ENCODE measurements around the gene CNPY1. TPM values are rescaled to one million over a fixed set of nuclear protein-coding genes. Genes with fewer than 3 reads are reported as not detected.

The CNPY1 gene
- total RNA-seq, 1 experiment from 2014 or later: not detected

GRCh38 chr7:155530601-155531000, 15.8 kb downstream of the CNPY1 start:
- POLR2A ChIA-PET: no interaction called here
- no peaks in the 10 kb centered on the region for H3K9me3 ChIP-seq (ENCODE audit: control insufficient read depth, insufficient read depth, low read depth, low read length)
- CTCF ChIA-PET: interaction anchor here (0.6 kb wide), 1 partner anchor 59 kb away, joined by 6 read pairs; no protein-coding TSS in a partner anchor
- H3K36me3 ChIP-seq (ENCODE audit: control insufficient read depth, insufficient read depth, low read length): no peaks in the 10 kb centered on the region
- TF ChIP-seq REST (IDR thresholded peaks at IDR 0.05; ENCODE audit: insufficient read depth in 1 of 2, low read depth in 2 of 2, low read length in 1 of 2): no peak
- intact Hi-C loops (cut with micrococcal nuclease; ENCODE audit: unreplicated experiment): no loop called here
- no peaks in the 10 kb centered on the region for H3K4me1 ChIP-seq (ENCODE audit: control insufficient read depth, insufficient read depth, low read length)
- H3K4me3 ChIP-seq (ENCODE audit: low read depth in 2 of 2, low read length in 2 of 2): no peak overlapping the region
- H3K27me3 ChIP-seq (ENCODE audit: control insufficient read depth, insufficient read depth, low read length): peaks cover 16% of the 10 kb centered on the region
- no peak for DNase-seq (ENCODE audit: low read depth, low spot score)
- no peak overlapping the region for H3K27ac ChIP-seq (ENCODE audit: low read length)
- no peak for ATAC-seq
- BruUV-seq (replicated peaks): no TSS peak
- in situ Hi-C loops (cut with HindIII; ENCODE audit: low pct_unique_long_range_greater_than_20kb, low sequenced_read_pairs): no loop called here

- no peak for TF ChIP-seq SIN3A (IDR thresholded peaks at IDR 0.05; ENCODE audit: borderline replicate concordance, insufficient read depth, low read depth, low read length)
- no peak for TF ChIP-seq TCF7L2 (IDR thresholded peaks at IDR 0.05; ENCODE audit: low read depth, low read length)
- TF ChIP-seq, protein P1, sequence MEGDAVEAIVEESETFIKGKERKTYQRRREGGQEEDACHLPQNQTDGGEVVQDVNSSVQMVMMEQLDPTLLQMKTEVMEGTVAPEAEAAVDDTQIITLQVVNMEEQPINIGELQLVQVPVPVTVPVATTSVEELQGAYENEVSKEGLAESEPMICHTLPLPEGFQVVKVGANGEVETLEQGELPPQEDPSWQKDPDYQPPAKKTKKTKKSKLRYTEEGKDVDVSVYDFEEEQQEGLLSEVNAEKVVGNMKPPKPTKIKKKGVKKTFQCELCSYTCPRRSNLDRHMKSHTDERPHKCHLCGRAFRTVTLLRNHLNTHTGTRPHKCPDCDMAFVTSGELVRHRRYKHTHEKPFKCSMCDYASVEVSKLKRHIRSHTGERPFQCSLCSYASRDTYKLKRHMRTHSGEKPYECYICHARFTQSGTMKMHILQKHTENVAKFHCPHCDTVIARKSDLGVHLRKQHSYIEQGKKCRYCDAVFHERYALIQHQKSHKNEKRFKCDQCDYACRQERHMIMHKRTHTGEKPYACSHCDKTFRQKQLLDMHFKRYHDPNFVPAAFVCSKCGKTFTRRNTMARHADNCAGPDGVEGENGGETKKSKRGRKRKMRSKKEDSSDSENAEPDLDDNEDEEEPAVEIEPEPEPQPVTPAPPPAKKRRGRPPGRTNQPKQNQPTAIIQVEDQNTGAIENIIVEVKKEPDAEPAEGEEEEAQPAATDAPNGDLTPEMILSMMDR (IDR thresholded peaks at IDR 0.05): no peak
- TF ChIP-seq REST (IDR thresholded peaks at IDR 0.05; ENCODE audit: insufficient read depth in 1 of 2, low read depth in 2 of 2, low read length in 1 of 2): no peak
- no peak for TF ChIP-seq POLR2AphosphoS5 (IDR thresholded peaks at IDR 0.05; ENCODE audit: low read depth, low read length)
- CTCF ChIA-PET: interaction anchor here (0.6 kb wide), 1 partner anchor 60 kb away, joined by 6 read pairs; no protein-coding TSS in a partner anchor
- POLR2A ChIA-PET: interaction anchor here (0.7 kb wide), 2 partner anchors 46 to 140 kb away, joined by 6 to 11 read pairs; no protein-coding TSS in a partner anchor
- Histone ChIP-seq H3K4me3 (ENCODE audit: low read depth in 2 of 2, low read length in 2 of 2) (no peak overlapping the region), H3K36me3 (ENCODE audit: control insufficient read depth, insufficient read depth, low read length) (no peaks in the 10 kb centered on the region), H3K4me1 (ENCODE audit: control insufficient read depth, insufficient read depth, low read length) (no peaks in the 10 kb centered on the region), H3K27ac (ENCODE audit: low read length) (no peak overlapping the region), H3K27me3 (ENCODE audit: control insufficient read depth, insufficient read depth, low read length) (peaks cover 16% of the 10 kb centered on the region), H3K9me3 (ENCODE audit: control insufficient read depth, insufficient read depth, low read depth, low read length) (no peaks in the 10 kb centered on the region)
- BruUV-seq (replicated peaks): no TSS peak
- intact Hi-C loops (cut with micrococcal nuclease; ENCODE audit: unreplicated experiment): loop anchor here (10.0 kb wide), 1 partner anchor 145 kb away; no protein-coding TSS in a partner anchor
- in situ Hi-C loops (cut with HindIII; ENCODE audit: low pct_unique_long_range_greater_than_20kb, low sequenced_read_pairs): no loop called here
- DNase-seq (ENCODE audit: low read depth, low spot score) (no peak), ATAC-seq (no peak)
These were observed 16.5 kb downstream of the CNPY1 start for GRCh38 chr7:155529845-155530244.

Data from Panc1 (cell line).